Middle frontal gyrus (tissue), 1 donor: ENCODE data around the gene UBXN6.

Source experiments
- DNase-seq: peaks from one replicate; pipeline ENCODE4 v3.0.0-alpha.2; 2015; ENCODE audit warnings: low spot score; ENCODE audit errors: extremely low spot score

The UBXN6 gene

GRCh38 chr19:4457654-4458395, at the start of gene UBXN6:
Gene UBXN6, minus strand, starts transcription at chr19:4457794. Its CDS starts 97 bp downstream, at chr19:4457697.
- DNase-seq: peak; percentile 95

GRCh38 chr19:4507150-4507452, 49.5 kb upstream of the UBXN6 start:
- DNase-seq: no peak

GRCh38 chr19:4506449-4507149, 49.0 kb upstream of the UBXN6 start:
- no peak for DNase-seq

- no peak for DNase-seq
Measured at GRCh38 chr19:4505570-4506448, 48.2 kb upstream of the UBXN6 start.

- no peak for DNase-seq
Measured at GRCh38 chr19:4504891-4505569, 47.4 kb upstream of the UBXN6 start.

GRCh38 chr19:4504297-4504701, 46.7 kb upstream of the UBXN6 start:
- DNase-seq: peak; percentile 6

- DNase-seq: no peak
Measured at GRCh38 chr19:4503825-4504170, 46.2 kb upstream of the UBXN6 start.

GRCh38 chr19:4503132-4503824, 45.7 kb upstream of the UBXN6 start:
- DNase-seq: no peak

- DNase-seq: no peak
Measured at GRCh38 chr19:4502282-4503131, 44.9 kb upstream of the UBXN6 start.

- DNase-seq: no peak
Measured at GRCh38 chr19:4501691-4502090, 44.1 kb upstream of the UBXN6 start.

- DNase-seq: no peak
Measured at GRCh38 chr19:4500841-4501591, 43.4 kb upstream of the UBXN6 start.

- DNase-seq: no peak
Measured at GRCh38 chr19:4499855-4500254, 42.3 kb upstream of the UBXN6 start.

GRCh38 chr19:4499318-4499717, 41.7 kb upstream of the UBXN6 start:
- no peak for DNase-seq

- no peak for DNase-seq
Measured at GRCh38 chr19:4498694-4499093, 41.1 kb upstream of the UBXN6 start.

- DNase-seq: no peak
Measured at GRCh38 chr19:4497770-4498389, 40.3 kb upstream of the UBXN6 start.

- no peak for DNase-seq
Measured at GRCh38 chr19:4496304-4496703, 38.7 kb upstream of the UBXN6 start.

GRCh38 chr19:4495471-4495870, 37.9 kb upstream of the UBXN6 start:
- DNase-seq: no peak

- no peak for DNase-seq
Measured at GRCh38 chr19:4494691-4495064, 37.1 kb upstream of the UBXN6 start.
